ENCODE data around the gene HS3ST2. TPM values are rescaled to one million over a fixed set of nuclear protein-coding genes. Genes with fewer than 3 reads are reported as not detected.

The HS3ST2 gene
- total and polyA plus RNA-seq, 2 experiments from 2014 or later, result 0.17 TPM; not detected in 1

DNA sequence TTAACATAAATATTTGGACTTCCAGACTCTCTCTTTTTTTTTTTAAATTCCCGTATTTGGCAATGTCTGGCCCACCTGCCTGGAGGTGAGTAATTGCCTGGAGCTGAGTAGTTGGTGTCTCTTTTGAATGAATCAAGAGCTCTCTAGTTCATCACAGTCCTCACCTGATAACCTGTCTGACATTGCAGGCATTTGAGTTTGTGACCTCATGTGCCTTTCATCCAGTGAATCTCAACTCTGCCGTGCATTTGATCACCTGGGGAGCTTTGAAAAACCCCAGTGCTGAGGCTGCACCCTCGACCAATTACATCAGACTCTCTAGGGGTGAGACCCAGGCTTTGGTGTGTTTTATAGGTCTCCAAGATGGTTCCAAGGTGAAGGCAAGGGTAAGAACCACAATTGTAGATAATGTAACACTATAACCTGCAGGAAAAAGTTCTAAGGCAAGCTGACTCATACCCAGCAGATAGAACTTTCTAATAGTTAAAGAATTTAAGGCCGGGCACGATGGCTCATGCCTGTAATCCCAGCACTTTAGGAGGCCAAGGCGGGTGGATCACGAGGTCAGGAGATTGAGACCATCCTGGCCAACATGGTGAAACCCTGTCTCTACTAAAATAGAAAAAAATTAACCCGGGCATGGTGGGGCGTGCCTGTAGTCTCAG, 24.5 kb upstream of the HS3ST2 start:
- Histone ChIP-seq H2AFZ (no peak overlapping the region), H3K9me2 (replicated peaks; ENCODE audit: insufficient read depth) (no peaks in the 10 kb centered on the region), H3K27ac (no peak overlapping the region), H3K36me3 (replicated peaks; ENCODE audit: insufficient read depth, low read depth) (no peaks in the 10 kb centered on the region), H3K9me3 (ENCODE audit: low read depth) (no peaks in the 10 kb centered on the region), H4K20me1 (ENCODE audit: insufficient read depth, poor library complexity, severe bottlenecking) (no peaks in the 10 kb centered on the region), H3K27me3 (no peaks in the 10 kb centered on the region), H3K4me1 (ENCODE audit: insufficient read depth) (no peaks in the 10 kb centered on the region), H3K4me2 (no peak overlapping the region), H3K4me3 (no peak overlapping the region), H3K79me2 (no peaks in the 10 kb centered on the region)
- 73% methylated on average over 9 of the region's 9 CpGs for WGBS (ENCODE audit: low lambda C conversion rate, missing lambda C conversion rate)
- DNase-seq (ENCODE audit: low spot score), result no peak
- TF ChIP-seq EZH2phosphoT487 (IDR thresholded peaks at IDR 0.05; ENCODE audit: low read depth, severe bottlenecking, unreplicated experiment) (no peak), EZH2 (IDR thresholded peaks at IDR 0.05; ENCODE audit: borderline replicate concordance) (no peak)
- TF ChIP-seq, protein P1, sequence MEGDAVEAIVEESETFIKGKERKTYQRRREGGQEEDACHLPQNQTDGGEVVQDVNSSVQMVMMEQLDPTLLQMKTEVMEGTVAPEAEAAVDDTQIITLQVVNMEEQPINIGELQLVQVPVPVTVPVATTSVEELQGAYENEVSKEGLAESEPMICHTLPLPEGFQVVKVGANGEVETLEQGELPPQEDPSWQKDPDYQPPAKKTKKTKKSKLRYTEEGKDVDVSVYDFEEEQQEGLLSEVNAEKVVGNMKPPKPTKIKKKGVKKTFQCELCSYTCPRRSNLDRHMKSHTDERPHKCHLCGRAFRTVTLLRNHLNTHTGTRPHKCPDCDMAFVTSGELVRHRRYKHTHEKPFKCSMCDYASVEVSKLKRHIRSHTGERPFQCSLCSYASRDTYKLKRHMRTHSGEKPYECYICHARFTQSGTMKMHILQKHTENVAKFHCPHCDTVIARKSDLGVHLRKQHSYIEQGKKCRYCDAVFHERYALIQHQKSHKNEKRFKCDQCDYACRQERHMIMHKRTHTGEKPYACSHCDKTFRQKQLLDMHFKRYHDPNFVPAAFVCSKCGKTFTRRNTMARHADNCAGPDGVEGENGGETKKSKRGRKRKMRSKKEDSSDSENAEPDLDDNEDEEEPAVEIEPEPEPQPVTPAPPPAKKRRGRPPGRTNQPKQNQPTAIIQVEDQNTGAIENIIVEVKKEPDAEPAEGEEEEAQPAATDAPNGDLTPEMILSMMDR (IDR thresholded peaks at IDR 0.05; ENCODE audit: poor library complexity), result no peak

DNA sequence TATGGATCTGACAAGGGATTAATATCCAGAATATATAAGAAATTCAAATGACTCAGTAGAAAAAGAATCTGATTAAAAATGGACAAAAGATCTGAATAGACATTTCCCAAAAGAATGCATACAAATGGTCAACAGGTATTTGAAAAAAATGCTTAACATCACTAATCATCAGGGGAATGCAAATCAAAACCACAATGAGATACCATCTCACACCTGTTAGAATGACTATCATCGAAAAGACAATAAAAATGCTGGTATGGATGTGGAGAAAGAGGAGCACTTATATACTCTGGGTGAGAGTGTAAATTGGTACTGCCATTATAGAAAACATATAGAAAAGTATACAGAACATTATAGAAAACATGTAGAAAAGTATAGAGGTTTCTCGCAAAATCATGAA, 16.4 kb upstream of the HS3ST2 start:
- Histone ChIP-seq H3K79me2 (no peaks in the 10 kb centered on the region), H2AFZ (no peak overlapping the region), H4K20me1 (ENCODE audit: insufficient read depth, poor library complexity, severe bottlenecking) (no peaks in the 10 kb centered on the region), H3K36me3 (replicated peaks; ENCODE audit: insufficient read depth, low read depth) (no peaks in the 10 kb centered on the region), H3K9me3 (ENCODE audit: low read depth) (no peaks in the 10 kb centered on the region), H3K4me1 (ENCODE audit: insufficient read depth) (no peaks in the 10 kb centered on the region), H3K4me2 (no peak overlapping the region), H3K27ac (no peak overlapping the region), H3K4me3 (no peak overlapping the region), H3K27me3 (no peaks in the 10 kb centered on the region), H3K9me2 (replicated peaks; ENCODE audit: insufficient read depth) (no peaks in the 10 kb centered on the region)
- no peak for DNase-seq (ENCODE audit: low spot score)
- WGBS (ENCODE audit: low lambda C conversion rate, missing lambda C conversion rate), result 92% methylated on average over 2 of the region's 2 CpGs
- TF ChIP-seq, protein P1 (IDR thresholded peaks at IDR 0.05; ENCODE audit: poor library complexity), result no peak
- TF ChIP-seq EZH2phosphoT487 (IDR thresholded peaks at IDR 0.05; ENCODE audit: low read depth, severe bottlenecking, unreplicated experiment) (no peak), EZH2 (IDR thresholded peaks at IDR 0.05; ENCODE audit: borderline replicate concordance) (no peak)

DNA sequence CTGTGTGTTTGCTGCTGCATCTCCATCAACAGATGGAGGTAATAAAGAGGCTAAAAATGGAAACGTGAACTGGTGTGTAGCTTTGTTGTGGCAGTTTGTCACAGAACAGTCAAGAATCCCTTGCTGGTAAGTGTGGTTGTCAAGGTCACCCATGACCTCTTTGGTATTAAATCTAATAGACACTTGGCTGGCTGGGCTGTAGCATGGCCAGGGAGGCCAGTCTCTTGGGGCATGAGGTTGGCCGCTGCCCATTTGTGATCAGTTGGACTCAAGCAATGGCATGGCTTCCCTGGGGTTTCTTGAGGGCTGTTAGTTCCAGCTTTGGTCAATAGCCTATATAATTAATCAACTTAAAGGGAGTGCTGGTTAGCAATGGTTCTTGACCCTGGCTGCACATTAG, 14.8 kb upstream of the HS3ST2 start:
- no peaks in the 10 kb centered on the region for H3K4me1 ChIP-seq (ENCODE audit: insufficient read depth)

More for the DNA sequence above, 14.8 kb upstream of the HS3ST2 start:
- H3K36me3 ChIP-seq (replicated peaks; ENCODE audit: insufficient read depth, low read depth), result no peaks in the 10 kb centered on the region
- TF ChIP-seq, protein P1 (IDR thresholded peaks at IDR 0.05; ENCODE audit: poor library complexity), result no peak
- no peaks in the 10 kb centered on the region for H4K20me1 ChIP-seq (ENCODE audit: insufficient read depth, poor library complexity, severe bottlenecking)
- no peak for DNase-seq (ENCODE audit: low spot score)
- H3K4me2 ChIP-seq, result no peak overlapping the region
- H3K27ac ChIP-seq, result no peak overlapping the region
- no peak overlapping the region for H2AFZ ChIP-seq
- H3K27me3 ChIP-seq, result no peaks in the 10 kb centered on the region
- H3K9me3 ChIP-seq (ENCODE audit: low read depth), result no peaks in the 10 kb centered on the region
- WGBS (ENCODE audit: low lambda C conversion rate, missing lambda C conversion rate), result 81% methylated on average over 2 of the region's 2 CpGs
- no peak overlapping the region for H3K4me3 ChIP-seq
- H3K9me2 ChIP-seq (replicated peaks; ENCODE audit: insufficient read depth), result no peaks in the 10 kb centered on the region
- H3K79me2 ChIP-seq, result no peaks in the 10 kb centered on the region

Measured in hepatocyte (in vitro differentiated cells).